ENCODE data around the gene S100A6. TPM values are rescaled to one million over a fixed set of nuclear protein-coding genes. Genes with fewer than 3 reads are reported as not detected.
"Not testable (repeated sequence)": the region's sequence is repeated elsewhere in the genome, so short reads cannot be mapped to it uniquely, and the experiment has no call there.

The S100A6 gene
- total RNA-seq: 1,022 TPM

GRCh38 chr1:153535242-153536011, at the start of gene S100A6:
S100A6 (minus strand) TSS chr1:153535991; CDS start chr1:153535339, 652 bp downstream.
- peak; percentile 86 for DNase-seq (ENCODE audit: low spot score)

DNA sequence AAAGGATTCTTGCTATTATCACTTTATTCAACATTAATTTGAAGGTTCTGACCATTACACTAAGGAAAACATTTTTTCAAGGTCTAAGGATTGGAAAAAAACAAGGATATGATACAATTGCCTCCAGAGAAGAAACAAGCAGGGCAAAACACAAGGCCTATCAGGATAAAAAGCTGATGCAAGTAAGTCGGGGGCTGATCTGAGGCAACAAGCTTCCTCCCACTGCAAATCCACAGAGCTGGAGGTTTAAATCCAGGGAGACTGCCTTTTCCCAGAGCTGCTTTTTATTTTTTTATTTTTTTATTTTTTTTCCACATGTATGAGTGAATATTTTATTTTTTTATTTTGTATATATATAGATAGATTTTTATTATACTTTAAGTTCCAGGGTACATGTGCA, 49.2 kb upstream of the S100A6 start:
- no peak for DNase-seq (ENCODE audit: low spot score)
- ATAC-seq: no peak
- intact Hi-C loops (cut with DNase I): no loop called here

More at GRCh38 chr1:153535242-153536011, at the start of gene S100A6:
- intact Hi-C loops (cut with DNase I): no loop called here
- peak; percentile 80 for ATAC-seq

DNA sequence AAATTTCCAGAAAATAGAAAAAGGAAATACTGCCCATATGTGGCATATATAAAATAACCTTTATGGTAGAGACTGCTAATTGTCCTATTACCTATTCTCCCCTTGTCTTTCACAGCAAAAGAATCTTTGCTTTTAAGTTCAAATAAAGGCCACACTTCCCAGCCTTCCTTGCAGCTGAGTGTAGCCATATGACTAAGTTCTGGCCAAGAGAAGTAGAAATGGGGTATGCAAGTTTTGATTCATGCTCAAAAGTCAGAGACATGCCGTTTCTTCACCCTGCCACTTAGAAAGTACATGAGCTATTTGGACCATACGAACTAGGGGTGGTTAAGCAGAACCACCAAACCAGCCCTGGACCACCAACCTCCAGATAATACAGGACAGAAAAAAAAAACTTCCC, 48.2 kb upstream of the S100A6 start:
- intact Hi-C loops (cut with DNase I): no loop called here
- DNase-seq (ENCODE audit: low spot score): no peak

DNA sequence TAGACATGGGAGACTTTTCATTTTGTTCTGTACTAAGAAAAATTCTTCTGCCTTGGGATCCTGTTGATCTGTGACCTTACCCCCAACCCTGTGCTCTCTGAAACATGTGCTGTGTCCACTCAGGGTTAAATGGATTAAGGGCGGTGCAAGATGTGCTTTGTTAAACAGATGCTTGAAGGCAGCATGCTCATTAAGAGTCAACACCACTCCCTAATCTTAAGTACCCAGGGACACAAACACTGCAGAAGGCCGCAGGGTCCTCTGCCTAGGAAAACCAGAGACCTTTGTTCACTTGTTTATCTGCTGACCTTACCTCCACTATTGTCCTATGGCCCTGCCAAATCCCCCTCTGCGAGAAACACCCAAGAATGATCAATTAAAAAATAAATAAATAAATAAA, 47.7 kb upstream of the S100A6 start:
- intact Hi-C loops (cut with DNase I); ATAC-seq; DNase-seq (ENCODE audit: low spot score): not testable (repeated sequence)

More for the DNA sequence above, 48.2 kb upstream of the S100A6 start:
- no peak for ATAC-seq

DNA sequence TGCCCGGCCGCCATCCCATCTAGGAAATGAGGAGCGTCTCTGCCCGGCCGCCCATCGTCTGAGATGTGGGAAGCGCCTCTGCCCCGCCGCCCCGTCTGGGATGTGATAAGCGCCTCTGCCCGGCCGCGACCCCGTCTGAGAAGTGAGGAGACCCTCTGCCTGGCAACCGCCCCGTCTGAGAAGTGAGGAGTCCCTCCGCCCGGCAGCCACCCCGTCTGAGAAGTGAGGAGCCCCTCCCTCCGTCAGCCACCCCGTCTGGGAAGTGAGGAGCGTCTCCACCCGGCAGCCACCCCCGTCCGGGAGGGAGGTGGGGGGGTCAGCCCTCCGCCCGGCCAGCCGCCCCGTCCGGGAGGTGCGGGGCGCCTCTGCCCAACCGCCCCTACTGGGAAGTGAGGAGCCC, 47.0 kb upstream of the S100A6 start:
- intact Hi-C loops (cut with DNase I); DNase-seq (ENCODE audit: low spot score); ATAC-seq: not testable (repeated sequence)

DNA sequence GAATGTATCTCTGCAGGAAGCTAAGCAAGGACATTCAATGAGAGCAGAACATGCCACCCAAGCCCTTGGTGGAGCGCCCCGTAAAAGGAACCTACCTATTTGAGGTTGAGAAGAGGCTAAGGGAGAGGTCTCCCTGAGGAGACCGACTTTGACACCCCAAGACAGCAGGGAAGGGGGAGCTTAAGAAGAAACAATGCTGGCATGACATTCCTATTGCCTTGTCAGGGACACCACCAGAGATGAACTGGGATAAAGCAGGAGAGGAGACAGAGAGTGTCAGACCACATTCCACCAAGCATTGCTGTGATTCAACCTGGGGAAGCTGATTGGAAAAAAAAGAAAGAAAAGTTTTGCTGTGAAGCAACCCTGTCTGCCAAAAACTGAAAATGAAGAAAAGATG, 43.1 kb upstream of the S100A6 start:
- DNase-seq (ENCODE audit: low spot score): no peak
- no peak for ATAC-seq
- intact Hi-C loops (cut with DNase I): loop anchor here (5.0 kb wide), 1 partner anchor 38 kb away; the partner anchor contains the start of gene S100A14

DNA sequence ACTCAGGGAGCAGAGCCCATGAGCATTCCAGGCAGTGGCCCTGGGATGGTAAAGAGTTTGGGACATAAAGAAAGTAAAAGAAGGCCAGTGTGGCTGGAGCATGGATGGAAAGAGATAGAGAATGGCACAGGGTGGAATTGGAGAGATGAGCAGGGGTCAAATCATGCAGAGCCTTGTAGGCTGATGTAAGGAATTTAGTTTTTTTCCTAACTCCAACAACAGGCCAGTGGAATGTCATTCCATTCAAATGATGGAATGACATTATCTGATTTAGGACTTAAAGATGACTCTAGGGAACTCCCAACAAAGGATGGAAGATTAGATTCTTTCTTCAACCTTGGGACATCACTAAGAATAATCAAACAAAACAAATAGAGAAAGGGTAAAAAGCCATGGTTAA, 42.7 kb upstream of the S100A6 start:
- intact Hi-C loops (cut with DNase I): loop anchor here (5.0 kb wide), 1 partner anchor 39 kb away; the partner anchor contains the start of gene S100A14
- DNase-seq (ENCODE audit: low spot score): no peak

DNA sequence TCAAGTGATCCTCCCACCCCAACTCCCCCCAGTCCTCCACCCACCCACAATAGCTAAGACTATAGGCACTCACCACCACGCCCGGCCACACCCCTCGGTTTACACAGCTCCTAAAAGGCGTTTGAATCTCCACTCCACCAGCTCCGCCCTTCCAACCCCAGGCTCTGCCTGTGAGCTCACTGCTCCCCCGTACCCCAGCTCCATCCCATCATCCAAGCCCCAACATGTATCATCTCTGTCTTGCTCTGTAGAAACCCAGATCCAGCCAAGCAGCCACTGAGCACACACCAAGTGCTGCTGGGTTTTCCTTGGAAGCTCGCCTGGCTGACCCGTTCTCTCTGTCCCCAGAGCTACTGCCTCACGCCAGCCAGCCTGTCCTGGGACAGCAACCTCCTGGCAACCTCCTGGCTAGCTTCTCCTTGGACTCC, 41.8 kb upstream of the S100A6 start:
- ATAC-seq (peak; percentile 75), DNase-seq (ENCODE audit: low spot score) (peak; percentile 56)
- intact Hi-C loops (cut with DNase I): loop anchor here (5.0 kb wide), 1 partner anchor 40 kb away; the partner anchor contains the start of gene S100A14

More for the DNA sequence above, 42.7 kb upstream of the S100A6 start:
- ATAC-seq: no peak

- intact Hi-C loops (cut with DNase I): loop anchor here (5.0 kb wide), 1 partner anchor 40 kb away; the partner anchor contains the start of gene S100A14
- ATAC-seq (no peak), DNase-seq (ENCODE audit: low spot score) (peak; percentile 19)
These were observed 41.3 kb upstream of the S100A6 start for GRCh38 chr1:153577138-153577537.

DNA sequence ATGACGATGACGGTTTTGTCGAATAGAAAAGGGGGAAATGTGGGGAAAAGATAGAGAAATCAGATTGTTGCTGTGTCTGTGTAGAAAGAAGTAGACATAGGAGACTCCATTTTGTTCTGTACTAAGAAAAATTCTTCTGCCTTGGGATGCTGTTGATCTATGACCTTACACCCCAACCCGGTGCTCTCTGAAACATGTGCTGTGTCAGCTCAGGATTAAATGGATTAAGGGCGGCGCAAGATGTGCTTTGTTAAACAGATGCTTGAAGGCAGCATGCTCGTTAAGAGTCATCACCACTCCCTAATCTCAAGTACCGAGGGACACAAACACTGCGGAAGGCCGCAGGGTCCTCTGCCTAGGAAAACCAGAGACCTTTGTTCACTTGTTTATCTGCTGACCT, 39.7 kb upstream of the S100A6 start:
- peak; percentile 0 for DNase-seq (ENCODE audit: low spot score)
- intact Hi-C loops (cut with DNase I): loop anchor here (5.0 kb wide), 1 partner anchor 42 kb away; the partner anchor contains the start of gene S100A14
- not testable (repeated sequence) for ATAC-seq

- not testable (repeated sequence) for ATAC-seq
These were observed 39.3 kb upstream of the S100A6 start for GRCh38 chr1:153575081-153575491.

GRCh38 chr1:153573351-153573750, 37.6 kb upstream of the S100A6 start:
- DNase-seq (ENCODE audit: low spot score) (no peak), ATAC-seq (no peak)

More at GRCh38 chr1:153575081-153575491, 39.3 kb upstream of the S100A6 start:
- intact Hi-C loops (cut with DNase I): loop anchor here (5.0 kb wide), 1 partner anchor 42 kb away; the partner anchor contains the start of gene S100A14
- not testable (repeated sequence) for DNase-seq (ENCODE audit: low spot score)

DNA sequence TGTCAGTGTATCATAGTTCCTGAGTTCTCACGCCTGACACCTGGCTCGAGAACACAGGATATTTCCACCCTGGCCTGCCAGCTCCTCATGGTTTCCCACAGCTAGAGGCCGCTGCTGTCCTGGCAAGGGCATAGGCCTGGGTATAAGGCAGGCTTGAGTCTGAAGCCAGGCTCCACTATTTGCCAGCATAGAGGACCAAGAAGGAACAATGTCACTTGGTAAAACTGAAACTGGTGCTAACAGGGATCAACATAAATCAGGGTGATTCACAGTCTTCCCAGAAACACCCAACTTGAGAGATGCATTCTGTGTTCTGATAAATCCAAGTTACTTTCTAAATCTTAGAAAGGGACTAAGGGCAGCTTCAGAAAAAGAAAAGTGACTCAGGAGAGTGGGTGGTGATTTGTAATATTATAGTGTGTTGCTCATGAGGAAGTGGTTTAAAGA, 36.8 kb upstream of the S100A6 start:
- intact Hi-C loops (cut with DNase I): no loop called here
- DNase-seq (ENCODE audit: low spot score) (peak; percentile 89), ATAC-seq (peak; percentile 90)

More at GRCh38 chr1:153573351-153573750, 37.6 kb upstream of the S100A6 start:
- intact Hi-C loops (cut with DNase I): no loop called here

DNA sequence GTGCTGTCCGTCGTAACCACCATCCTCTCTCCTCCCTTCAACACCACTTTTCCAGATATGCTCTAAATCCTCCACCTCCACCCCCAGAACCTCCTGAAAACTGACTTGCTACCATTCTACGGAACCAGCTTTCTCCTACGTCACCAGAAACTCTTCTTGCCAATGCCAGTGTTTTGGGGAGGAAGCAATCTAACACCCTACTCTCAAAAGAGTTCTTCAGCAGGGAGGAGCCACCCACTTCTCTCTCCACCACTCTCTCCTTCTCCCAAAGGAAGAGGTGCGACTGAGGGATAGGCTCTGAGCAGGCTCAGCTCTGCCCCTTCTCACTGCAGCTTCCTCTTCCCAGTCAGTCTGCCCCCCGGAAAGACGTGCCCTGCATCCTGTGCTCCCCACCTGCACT, 35.9 kb upstream of the S100A6 start:
- no peak for DNase-seq (ENCODE audit: low spot score)
- intact Hi-C loops (cut with DNase I): no loop called here
- ATAC-seq: no peak

DNA sequence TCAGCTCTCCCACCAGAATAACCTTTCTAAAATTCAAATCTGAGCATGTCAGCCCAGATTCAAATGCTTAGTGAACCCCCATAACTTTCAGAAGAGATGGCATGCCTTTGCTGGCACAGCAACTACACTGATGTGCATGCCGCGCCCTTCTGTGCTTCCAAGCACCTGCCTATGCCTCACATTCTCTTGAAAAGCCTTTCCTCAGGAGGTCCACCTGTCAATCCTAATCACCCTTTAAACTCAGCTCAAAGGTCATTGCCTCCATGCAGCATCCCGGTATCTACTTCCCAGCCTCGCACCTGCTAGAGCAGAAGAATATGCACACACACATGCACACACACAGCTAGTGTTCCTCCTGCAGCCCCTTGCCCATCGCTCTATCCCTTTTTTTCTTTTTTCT, 35.1 kb upstream of the S100A6 start:
- DNase-seq (ENCODE audit: low spot score): no peak
- ATAC-seq: no peak
- intact Hi-C loops (cut with DNase I): no loop called here

GRCh38 chr1:153569465-153569864, 33.7 kb upstream of the S100A6 start:
- ATAC-seq (no peak), DNase-seq (ENCODE audit: low spot score) (no peak)
- intact Hi-C loops (cut with DNase I): loop anchor here (5.0 kb wide), 1 partner anchor 37 kb away; no protein-coding TSS in a partner anchor

DNA sequence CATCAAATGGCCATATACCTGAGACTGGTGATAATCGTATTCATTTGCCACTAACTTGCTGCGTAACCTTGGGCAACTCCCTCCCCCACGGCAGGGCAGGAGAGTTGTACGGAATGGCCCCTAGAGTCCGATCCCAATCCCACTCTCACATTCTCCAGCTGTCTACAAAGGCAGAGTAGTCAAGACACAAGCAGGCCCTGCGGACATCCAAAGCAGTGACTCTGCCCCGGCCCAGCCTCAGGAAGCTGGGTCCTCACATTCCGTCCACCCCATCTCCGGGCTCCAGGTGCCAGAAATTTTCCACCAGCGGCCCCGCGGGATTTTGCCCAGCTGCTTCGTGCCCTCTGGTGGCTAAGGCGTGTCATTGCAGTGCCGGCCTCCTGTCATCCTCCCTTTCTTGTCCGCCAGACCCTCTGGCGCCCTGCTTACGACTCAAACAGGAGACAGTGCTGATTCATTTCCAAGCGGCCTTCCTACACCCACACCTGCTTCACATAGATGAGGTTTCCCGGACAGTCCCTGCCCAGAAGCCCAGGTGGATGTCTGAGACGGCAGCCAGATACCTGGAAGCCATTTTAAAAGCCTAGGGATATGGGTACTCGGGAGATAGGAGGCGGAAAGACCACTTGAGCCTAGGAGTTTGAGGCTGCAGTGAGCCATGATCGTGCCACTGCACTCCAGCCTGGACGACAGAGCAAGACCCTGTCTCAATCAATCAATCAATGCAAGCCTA, 32.7 kb upstream of the S100A6 start:
- ATAC-seq: peak; percentile 60
- peak; percentile 96 for DNase-seq (ENCODE audit: low spot score)
- intact Hi-C loops (cut with DNase I): loop anchor here (5.0 kb wide), 1 partner anchor 36 kb away; no protein-coding TSS in a partner anchor

- intact Hi-C loops (cut with DNase I): loop anchor here (5.0 kb wide), 1 partner anchor 35 kb away; no protein-coding TSS in a partner anchor
- ATAC-seq (no peak), DNase-seq (ENCODE audit: low spot score) (peak; percentile 58)
These were observed 32.0 kb upstream of the S100A6 start for GRCh38 chr1:153567621-153568366.
